A549 (cell line): ENCODE measurements around the gene FAM53B. TPM values are rescaled to one million over a fixed set of nuclear protein-coding genes. Genes with fewer than 3 reads are reported as not detected.

Experiments used
- ATAC-seq, 2 experiments: fragments of 200-7000 bp in 1 of 2; fragments of >200 bp in 1 of 2; cut with Nextera tagmentation in 1 of 2; cut with Tn5 transposase in 1 of 2; 3 replicates each; pipeline versions ENCODE4 v1.8.0 to v1.9.1; 2018 to 2020; ENCODE audit warnings: mild to moderate bottlenecking in 1 of 2, moderate library complexity in 1 of 2
- CTCF ChIA-PET: fragments of 300-600 bp; sonication (Branson Sonifier 250); formaldehyde crosslinking; extraction: SDS; loops from one replicate; lab custom pipeline; 2021; ENCODE audit warnings: antibody characterized with exemption, inconsistent platforms; lab: Yijun Ruan, JAX
- POLR2A ChIA-PET: fragments of 350-600 bp; formaldehyde crosslinking; extraction: SDS; loops from one replicate; lab custom pipeline; 2021; ENCODE audit warnings: antibody characterized with exemption, inconsistent platforms; lab: Yijun Ruan, JAX
- DNase-seq, 2 experiments: peaks; one replicate each; pipeline versions ENCODE4 v3.0.0 to v3.0.0-alpha.2; 2011 to 2016; ENCODE audit warnings: low read depth in 1 of 2, low spot score in 1 of 2
- FAIRE-seq: peaks from 2 replicates; lab custom pipeline; 2011; peaks lifted over from hg19 to GRCh38; lab: Jason Lieb, UNC
- H3K27ac ChIP-seq, 2 experiments: fragments of >200 bp; sonication (Bioruptor Twin); formaldehyde crosslinking; 3 replicates each; pipeline ENCODE4 v1.5.1; 2016 to 2017
- H3K4me1 ChIP-seq: fragments of >200 bp; sonication (Bioruptor Twin); formaldehyde crosslinking; 3 replicates; pipeline ENCODE4 v1.6.1; 2016
- H3K4me2 ChIP-seq: fragments of >200 bp; sonication (Bioruptor Twin); formaldehyde crosslinking; 3 replicates; pipeline ENCODE4 v1.6.1; 2016
- H3K4me3 ChIP-seq: fragments of >200 bp; sonication (Bioruptor Twin); formaldehyde crosslinking; 3 replicates; pipeline ENCODE4 v1.5.1; 2016
- H3K9me3 ChIP-seq: fragments of >200 bp; sonication (Bioruptor Twin); formaldehyde crosslinking; 3 replicates; pipeline ENCODE4 v1.6.1; 2016
- BHLHE40 ChIP-seq: IDR thresholded peaks from 2 replicates; pipeline ENCODE4 v1.6.1; 2012; ENCODE audit warnings: low read depth, low read length, inconsistent platforms
- CBX2 ChIP-seq: fragments of 200-600 bp; sonication (generic); IDR thresholded peaks from 2 replicates; pipeline ENCODE4 v1.6.1; 2016; ENCODE audit warnings: low read depth, mild to moderate bottlenecking, borderline replicate concordance
- CBX8 ChIP-seq: fragments of 200-600 bp; sonication (generic); IDR thresholded peaks from 2 replicates; pipeline ENCODE4 v1.6.1; 2016
- CHD4 ChIP-seq: fragments of 200-600 bp; sonication (generic); IDR thresholded peaks from 2 replicates; pipeline ENCODE4 v1.6.1; 2016; ENCODE audit warnings: antibody characterized with exemption, mild to moderate bottlenecking, borderline replicate concordance
- FOSL2 ChIP-seq, 2 experiments: fragments of 450-650 bp in 1 of 2; fragments of >200 bp in 1 of 2; sonication (Bioruptor Twin) in 1 of 2; formaldehyde crosslinking; IDR thresholded peaks; 2 replicates each; pipeline versions ENCODE4 v1.5.0 to v1.6.1; 2016 to 2020; ENCODE audit warnings: mild to moderate bottlenecking in 1 of 2, moderate library complexity in 1 of 2
- FOXS1 ChIP-seq: fragments of 250-450 bp; sonication (Bioruptor Pico); IDR thresholded peaks from 2 replicates; pipeline ENCODE4 v1.5.0; 2020; ENCODE audit warnings: mild to moderate bottlenecking, moderate library complexity
- HDAC2 ChIP-seq: fragments of 200-600 bp; sonication (generic); IDR thresholded peaks from 2 replicates; pipeline ENCODE4 v1.6.1; 2016
- HEYL ChIP-seq: fragments of 250-450 bp; sonication (Bioruptor Pico); IDR thresholded peaks from 2 replicates; pipeline ENCODE4 v1.8.0; 2021; ENCODE audit warnings: mild to moderate bottlenecking, moderate library complexity
- HOXB13 ChIP-seq: fragments of 250-450 bp; sonication (Bioruptor Pico); IDR thresholded peaks from 2 replicates; pipeline ENCODE4 v1.5.0; 2020; ENCODE audit warnings: low read depth, mild to moderate bottlenecking, moderate library complexity
- HOXB5 ChIP-seq: fragments of 250-450 bp; sonication (Bioruptor Pico); IDR thresholded peaks from 2 replicates; pipeline ENCODE4 v1.5.0; 2020; ENCODE audit warnings: mild to moderate bottlenecking, moderate library complexity
- JUN ChIP-seq, 2 experiments: fragments of >200 bp; sonication (Bioruptor Twin); formaldehyde crosslinking; IDR thresholded peaks; 2 replicates in 1 of 2; 3 replicates in 1 of 2; pipeline ENCODE4 v1.6.1; 2016 to 2017
- MAFK ChIP-seq: fragments of 450-650 bp; IDR thresholded peaks from 2 replicates; pipeline ENCODE4 v1.6.1; 2014; ENCODE audit not compliant: partially characterized antibody
- MYC ChIP-seq: IDR thresholded peaks from 2 replicates; pipeline ENCODE4 v1.6.1; 2012; ENCODE audit warnings: mild to moderate bottlenecking, inconsistent platforms, low read length, improper control_type of control experiment, borderline replicate concordance
- NFE2L2 ChIP-seq: fragments of 150-350 bp; conservative IDR thresholded peaks from 2 replicates; pipeline ENCODE4 v1.6.1; 2014; ENCODE audit warnings: low read length
- NPAS2 ChIP-seq: fragments of 250-450 bp; sonication (Bioruptor Pico); IDR thresholded peaks from 2 replicates; pipeline ENCODE4 v1.8.0; 2022; ENCODE audit warnings: mild to moderate bottlenecking, moderate library complexity, borderline replicate concordance
- NR3C1 ChIP-seq: fragments of >200 bp; sonication (Bioruptor Twin); formaldehyde crosslinking; IDR thresholded peaks from 3 replicates; pipeline ENCODE4 v1.6.1; 2017
- PHF8 ChIP-seq: fragments of 200-600 bp; sonication (generic); IDR thresholded peaks from 2 replicates; pipeline ENCODE4 v1.6.1; 2016; ENCODE audit warnings: low read depth, mild to moderate bottlenecking, antibody characterized with exemption, moderate library complexity, borderline replicate concordance
- POLR2A ChIP-seq: IDR thresholded peaks from 2 replicates; pipeline ENCODE4 v1.6.1; 2012; ENCODE audit warnings: mild to moderate bottlenecking, low read length
- POLR2AphosphoS2 ChIP-seq: conservative IDR thresholded peaks from 2 replicates; pipeline ENCODE4 v1.6.1; 2012; ENCODE audit warnings: low read length, improper control_type of control experiment, inconsistent platforms
- RARB ChIP-seq: fragments of 250-450 bp; sonication (Bioruptor Pico); IDR thresholded peaks from 2 replicates; pipeline ENCODE4 v1.8.0; 2021; ENCODE audit warnings: mild to moderate bottlenecking, moderate library complexity
- RCOR1 ChIP-seq: fragments of 150-350 bp; IDR thresholded peaks from 2 replicates; pipeline ENCODE4 v1.6.1; 2014; ENCODE audit warnings: antibody characterized with exemption, low read length, low read depth
- RFX5 ChIP-seq: fragments of 450-650 bp; IDR thresholded peaks from 2 replicates; pipeline ENCODE4 v1.7.1; 2014; ENCODE audit warnings: antibody characterized with exemption, mild to moderate bottlenecking, moderate library complexity
- SREBF2 ChIP-seq: fragments of 450-650 bp; IDR thresholded peaks from 2 replicates; pipeline ENCODE4 v1.6.1; 2014; ENCODE audit warnings: mild to moderate bottlenecking, moderate library complexity
- ZC3H11A ChIP-seq: fragments of 450-650 bp; IDR thresholded peaks from 2 replicates; pipeline ENCODE4 v1.6.1; 2014; ENCODE audit warnings: antibody characterized with exemption, mild to moderate bottlenecking
- ZFP36 ChIP-seq: fragments of 450-650 bp; IDR thresholded peaks from 2 replicates; pipeline ENCODE4 v1.6.1; 2014; ENCODE audit warnings: borderline replicate concordance; ENCODE audit not compliant: partially characterized antibody
- ZSCAN20 ChIP-seq: fragments of 250-450 bp; sonication (Bioruptor Pico); IDR thresholded peaks from 2 replicates; pipeline ENCODE4 v1.8.0; 2022; ENCODE audit warnings: mild to moderate bottlenecking, moderate library complexity
- WGBS: methylation state at CpG from one replicate; pipeline ENCODE4 v1.1.6; 2017; ENCODE audit errors: missing lambda C conversion rate; 5-methylcytosine and 5-hydroxymethylcytosine counted together
- polyA plus RNA-seq, 4 experiments: library from polyadenylated mRNA; depleted of rRNA in 3 of 4; stranded (reverse); fragments of >200 nt; fragmentation: RNase III in 1 of 4; extraction: RNeasy Plus Mini Kit Qiagen cat#74134 plus additional on column Dnase treatment in 1 of 4; gene quantifications; 2 replicates in 3 of 4; 3 replicates in 1 of 4; pipeline ENCODE4 v1.2.3, GENCODE V29; 2011 to 2017
- TF ChIP-seq, protein P1 (sequence below): fragments of >200 bp; sonication (Bioruptor Twin); formaldehyde crosslinking; IDR thresholded peaks from 3 replicates; pipeline ENCODE4 v1.6.1; 2016
- TF ChIP-seq, protein P2 (sequence below): fragments of 450-650 bp; IDR thresholded peaks from 2 replicates; pipeline ENCODE4 v1.6.1; 2014; ENCODE audit warnings: antibody characterized with exemption
- TF ChIP-seq, protein P3 (sequence below): IDR thresholded peaks from 2 replicates; pipeline ENCODE4 v1.6.1; 2012; ENCODE audit warnings: low read depth, borderline replicate concordance
- TF ChIP-seq, protein P4 (sequence below): fragments of 250-450 bp; sonication (Bioruptor Pico); IDR thresholded peaks from 2 replicates; pipeline ENCODE4 v1.5.0; 2021; ENCODE audit warnings: mild to moderate bottlenecking, moderate library complexity, borderline replicate concordance

The FAM53B gene
- polyA plus RNA-seq, 2 of the 4 experiments (the other 2 are of a cell fraction) = 5.1 to 8.5 TPM

DNA sequence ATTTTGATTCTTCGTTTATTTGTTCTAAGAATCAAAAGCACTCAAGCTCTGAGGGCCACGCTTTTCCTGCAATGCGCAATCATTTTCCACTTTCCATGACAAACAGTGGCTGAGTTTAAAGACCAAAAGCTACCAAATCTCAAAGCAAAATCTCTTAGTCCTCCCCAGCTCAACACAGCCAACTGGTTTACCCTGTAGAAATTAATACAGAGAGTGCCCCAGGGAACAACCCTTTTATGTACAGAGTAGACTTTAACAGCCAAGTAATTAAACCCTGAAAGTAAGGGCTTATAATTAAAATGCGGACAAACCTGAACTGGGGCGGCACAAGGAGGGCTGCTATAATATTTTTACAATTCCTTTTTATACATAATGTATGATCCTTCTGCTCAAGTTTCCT, 53.2 kb downstream of the FAM53B start:
- H3K4me1 ChIP-seq = no peaks in the 10 kb centered on the region
- FAIRE-seq = no peak
- POLR2A ChIA-PET = no interaction called here
- H3K27ac ChIP-seq = no peak overlapping the region
- TF ChIP-seq FOXS1 (CRISPR knock-in tag) = no peak
- TF ChIP-seq, protein P1, sequence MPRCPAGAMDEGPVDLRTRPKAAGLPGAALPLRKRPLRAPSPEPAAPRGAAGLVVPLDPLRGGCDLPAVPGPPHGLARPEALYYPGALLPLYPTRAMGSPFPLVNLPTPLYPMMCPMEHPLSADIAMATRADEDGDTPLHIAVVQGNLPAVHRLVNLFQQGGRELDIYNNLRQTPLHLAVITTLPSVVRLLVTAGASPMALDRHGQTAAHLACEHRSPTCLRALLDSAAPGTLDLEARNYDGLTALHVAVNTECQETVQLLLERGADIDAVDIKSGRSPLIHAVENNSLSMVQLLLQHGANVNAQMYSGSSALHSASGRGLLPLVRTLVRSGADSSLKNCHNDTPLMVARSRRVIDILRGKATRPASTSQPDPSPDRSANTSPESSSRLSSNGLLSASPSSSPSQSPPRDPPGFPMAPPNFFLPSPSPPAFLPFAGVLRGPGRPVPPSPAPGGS = no peak
- no peak for TF ChIP-seq CBX2
- TF ChIP-seq ZC3H11A = no peak
- no peak for TF ChIP-seq CBX8
- no peak for TF ChIP-seq NPAS2
- TF ChIP-seq NFE2L2 = no peak
- no peak for TF ChIP-seq BHLHE40
- TF ChIP-seq, protein P2, sequence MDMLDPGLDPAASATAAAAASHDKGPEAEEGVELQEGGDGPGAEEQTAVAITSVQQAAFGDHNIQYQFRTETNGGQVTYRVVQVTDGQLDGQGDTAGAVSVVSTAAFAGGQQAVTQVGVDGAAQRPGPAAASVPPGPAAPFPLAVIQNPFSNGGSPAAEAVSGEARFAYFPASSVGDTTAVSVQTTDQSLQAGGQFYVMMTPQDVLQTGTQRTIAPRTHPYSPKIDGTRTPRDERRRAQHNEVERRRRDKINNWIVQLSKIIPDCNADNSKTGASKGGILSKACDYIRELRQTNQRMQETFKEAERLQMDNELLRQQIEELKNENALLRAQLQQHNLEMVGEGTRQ = no peak
- no peak for TF ChIP-seq ZFP36
- TF ChIP-seq, protein P3, sequence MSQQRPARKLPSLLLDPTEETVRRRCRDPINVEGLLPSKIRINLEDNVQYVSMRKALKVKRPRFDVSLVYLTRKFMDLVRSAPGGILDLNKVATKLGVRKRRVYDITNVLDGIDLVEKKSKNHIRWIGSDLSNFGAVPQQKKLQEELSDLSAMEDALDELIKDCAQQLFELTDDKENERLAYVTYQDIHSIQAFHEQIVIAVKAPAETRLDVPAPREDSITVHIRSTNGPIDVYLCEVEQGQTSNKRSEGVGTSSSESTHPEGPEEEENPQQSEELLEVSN = no peak
- no peak for TF ChIP-seq ZSCAN20 (CRISPR knock-in tag)
- no peak for TF ChIP-seq RCOR1
- TF ChIP-seq, all 56 proteins: peak for 0
- Histone ChIP-seq H3K9me3 (no peaks in the 10 kb centered on the region), H3K4me2 (no peak overlapping the region), H3K4me3 (no peak overlapping the region)
- DNase-seq (no peak), ATAC-seq (no peak)
- CTCF ChIA-PET = interaction anchor here (3.9 kb wide), 1 partner anchor 17 kb away, joined by 13 read pairs; no protein-coding TSS in a partner anchor
- 94% methylated on average over 5 of the region's 5 CpGs for WGBS

DNA sequence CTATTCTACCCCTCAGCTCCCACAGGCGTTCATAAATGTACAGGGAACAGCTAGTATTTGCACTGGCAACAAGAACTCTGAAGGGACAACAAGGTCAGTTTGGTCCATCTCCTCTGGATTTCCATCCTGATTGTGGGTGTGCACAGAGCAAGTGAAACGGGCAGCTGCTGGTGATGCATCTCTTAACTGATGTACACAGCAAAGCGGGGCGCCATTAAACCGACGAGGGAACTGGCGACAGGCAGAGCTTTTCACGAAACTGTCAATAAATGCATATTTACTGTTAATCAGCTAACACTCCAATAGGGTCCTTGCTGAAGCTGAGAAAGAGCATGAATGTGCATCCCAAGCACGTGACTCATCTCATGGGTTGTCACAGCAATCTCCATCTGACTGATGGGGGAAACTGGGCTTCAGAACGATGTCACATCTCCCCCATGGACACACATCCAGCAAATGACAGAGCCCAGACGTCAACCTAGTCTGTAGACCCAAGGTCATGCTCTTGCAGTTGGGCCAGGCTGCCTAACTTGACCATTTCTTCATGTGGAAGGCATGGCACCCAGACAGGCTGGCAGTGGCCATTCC, 54.2 kb downstream of the FAM53B start:
- POLR2A ChIA-PET = no interaction called here
- TF ChIP-seq JUN (IDR thresholded peaks at IDR 0.05) = no peak
- TF ChIP-seq NR3C1 = no peak
- TF ChIP-seq FOXS1 (CRISPR knock-in tag) = no peak
- TF ChIP-seq, protein P4, sequence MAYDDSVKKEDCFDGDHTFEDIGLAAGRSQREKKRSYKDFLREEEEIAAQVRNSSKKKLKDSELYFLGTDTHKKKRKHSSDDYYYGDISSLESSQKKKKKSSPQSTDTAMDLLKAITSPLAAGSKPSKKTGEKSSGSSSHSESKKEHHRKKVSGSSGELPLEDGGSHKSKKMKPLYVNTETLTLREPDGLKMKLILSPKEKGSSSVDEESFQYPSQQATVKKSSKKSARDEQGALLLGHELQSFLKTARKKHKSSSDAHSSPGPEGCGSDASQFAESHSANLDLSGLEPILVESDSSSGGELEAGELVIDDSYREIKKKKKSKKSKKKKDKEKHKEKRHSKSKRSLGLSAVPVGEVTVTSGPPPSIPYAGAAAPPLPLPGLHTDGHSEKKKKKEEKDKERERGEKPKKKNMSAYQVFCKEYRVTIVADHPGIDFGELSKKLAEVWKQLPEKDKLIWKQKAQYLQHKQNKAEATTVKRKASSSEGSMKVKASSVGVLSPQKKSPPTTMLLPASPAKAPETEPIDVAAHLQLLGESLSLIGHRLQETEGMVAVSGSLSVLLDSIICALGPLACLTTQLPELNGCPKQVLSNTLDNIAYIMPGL (CRISPR knock-in tag) = no peak
- TF ChIP-seq FOSL2 (IDR thresholded peaks at IDR 0.05) = no peak
- TF ChIP-seq FOSL2 (CRISPR knock-in tag; IDR thresholded peaks at IDR 0.05) = no peak
- no peak for TF ChIP-seq POLR2AphosphoS2
- no peak for TF ChIP-seq MAFK
- no peak for TF ChIP-seq NPAS2
- no peak for TF ChIP-seq PHF8
- no peak for TF ChIP-seq HOXB5 (CRISPR knock-in tag)
- TF ChIP-seq POLR2A = no peak
- no peak for TF ChIP-seq RFX5
- TF ChIP-seq, protein P1 = no peak
- TF ChIP-seq HOXB13 (CRISPR knock-in tag) = no peak
- no peak for TF ChIP-seq MYC
- no peak for TF ChIP-seq HEYL (CRISPR knock-in tag)
- no peak for TF ChIP-seq SREBF2
- no peak for TF ChIP-seq HDAC2
- TF ChIP-seq RARB (CRISPR knock-in tag) = no peak
- TF ChIP-seq CHD4 = no peak
- TF ChIP-seq, all 56 proteins: peak for 0
- Histone ChIP-seq H3K9me3 (no peaks in the 10 kb centered on the region), H3K4me2 (no peak overlapping the region), H3K4me1 (no peaks in the 10 kb centered on the region), H3K27ac (no peak overlapping the region), H3K4me3 (no peak overlapping the region)
- FAIRE-seq = no peak
- no peak for ATAC-seq
- no peak for DNase-seq
- 91% methylated on average over 11 of the region's 11 CpGs for WGBS
- CTCF ChIA-PET = interaction anchor here (3.9 kb wide), 1 partner anchor 16 kb away, joined by 13 read pairs; no protein-coding TSS in a partner anchor
